MCF 10A (cell line): ENCODE measurements around the gene ZNF862. TPM values are rescaled to one million over a fixed set of nuclear protein-coding genes. Genes with fewer than 3 reads are reported as not detected.

Experiments
- BruUV-seq: library from RNA; stranded (reverse); fragments of 400-500 nt; replicated peaks from 2 replicates; lab custom pipeline; 2021; lab: Mats Ljungman, UMichigan
- CTCF ChIA-PET: fragments of 300-600 bp; sonication (Branson Sonifier 250); formaldehyde crosslinking; extraction: SDS; loops from one replicate; lab custom pipeline; 2021; ENCODE audit warnings: antibody characterized with exemption, inconsistent platforms; lab: Yijun Ruan, JAX
- POLR2A ChIA-PET: fragments of 300-600, 350-650 bp; sonication (Branson Sonifier 250); formaldehyde crosslinking; extraction: SDS; loops from one replicate; lab custom pipeline; 2020; ENCODE audit warnings: antibody characterized with exemption, inconsistent platforms; lab: Yijun Ruan, JAX
- DNase-seq: peaks from one replicate; pipeline ENCODE4 v3.0.0-alpha.2; 2018; ENCODE audit not compliant: unreplicated experiment
- H3K27ac Mint-ChIP-seq: one replicate; pipeline ENCODE4 v1.8.0; 2022; ENCODE audit warnings: mild to moderate bottlenecking, low read depth, mixed read lengths; ENCODE audit not compliant: unreplicated experiment
- H3K27me3 Mint-ChIP-seq: one replicate; pipeline ENCODE4 v1.8.0; 2022; ENCODE audit warnings: mixed read lengths; ENCODE audit not compliant: insufficient read depth, unreplicated experiment
- H3K36me3 Mint-ChIP-seq: one replicate; pipeline ENCODE4 v1.8.0; 2022; ENCODE audit warnings: mild to moderate bottlenecking, moderate library complexity, mixed read lengths; ENCODE audit not compliant: insufficient read depth, unreplicated experiment
- H3K4me1 Mint-ChIP-seq: one replicate; pipeline ENCODE4 v1.8.0; 2022; ENCODE audit warnings: mixed read lengths; ENCODE audit not compliant: insufficient read depth, unreplicated experiment
- H3K4me3 Mint-ChIP-seq: one replicate; pipeline ENCODE4 v1.8.0; 2022; ENCODE audit warnings: mild to moderate bottlenecking, moderate library complexity, mixed read lengths; ENCODE audit not compliant: unreplicated experiment
- H3K9me3 Mint-ChIP-seq: one replicate; pipeline ENCODE4 v1.8.0; 2022; ENCODE audit warnings: mixed read lengths; ENCODE audit not compliant: unreplicated experiment
- CTCF ChIP-seq: fragments of 200-600 bp; IDR thresholded peaks from one replicate; pipeline ENCODE4 v1.8.0; 2022; ENCODE audit warnings: antibody characterized with exemption, mild to moderate bottlenecking; ENCODE audit not compliant: unreplicated experiment
- intact Hi-C: fragments of 100-400 bp; cut with micrococcal nuclease; formaldehyde crosslinking; loops from 2 replicates; pipeline ENCODE4 v1.14.1; 2022
- total RNA-seq: library from RNA; stranded (reverse); gene quantifications from 2 replicates; pipeline ENCODE4 v1.2.3, GENCODE V29; 2022

Gene ZNF862
- total RNA-seq, 1 experiment from 2014 or later: 17.4 TPM

GRCh38 chr7:149802966-149803365, 35.2 kb upstream of the ZNF862 start:
- no peaks in the 10 kb centered on the region for H3K9me3 Mint-ChIP-seq
- no peaks in the 10 kb centered on the region for H3K4me1 Mint-ChIP-seq
- no peak for DNase-seq
- peaks cover 33% of the 10 kb centered on the region for H3K27me3 Mint-ChIP-seq
- POLR2A ChIA-PET: no interaction called here
- H3K27ac Mint-ChIP-seq: no peak overlapping the region
- BruUV-seq: no TSS peak
- no peaks in the 10 kb centered on the region for H3K36me3 Mint-ChIP-seq
- H3K4me3 Mint-ChIP-seq: no peak overlapping the region
- no peak for TF ChIP-seq CTCF
- intact Hi-C loops: no loop called here
- CTCF ChIA-PET: no interaction called here

GRCh38 chr7:149803551-149804074, 34.6 kb upstream of the ZNF862 start:
- CTCF ChIA-PET: interaction anchor here (0.6 kb wide), 1 partner anchor 1145 kb away, joined by 3 read pairs; no protein-coding TSS in a partner anchor
- POLR2A ChIA-PET: no interaction called here
- Mint-ChIP-seq H3K9me3 (no peaks in the 10 kb centered on the region), H3K27ac (no peak overlapping the region), H3K36me3 (no peaks in the 10 kb centered on the region), H3K4me1 (no peaks in the 10 kb centered on the region), H3K27me3 (peaks cover 36% of the 10 kb centered on the region), H3K4me3 (no peak overlapping the region)
- intact Hi-C loops: no loop called here
- no peak for TF ChIP-seq CTCF
- BruUV-seq: no TSS peak
- no peak for DNase-seq

- BruUV-seq: no TSS peak
- no peak overlapping the region for H3K27ac Mint-ChIP-seq
- no peaks in the 10 kb centered on the region for H3K36me3 Mint-ChIP-seq
- no peak for TF ChIP-seq CTCF
- H3K4me3 Mint-ChIP-seq: no peak overlapping the region
- no peaks in the 10 kb centered on the region for H3K4me1 Mint-ChIP-seq
- intact Hi-C loops: no loop called here
- no peaks in the 10 kb centered on the region for H3K9me3 Mint-ChIP-seq
- peaks cover 36% of the 10 kb centered on the region for H3K27me3 Mint-ChIP-seq
- no peak for DNase-seq
- CTCF ChIA-PET: no interaction called here
- POLR2A ChIA-PET: no interaction called here
These were observed 34.1 kb upstream of the ZNF862 start for GRCh38 chr7:149804106-149804505.

- no peaks in the 10 kb centered on the region for H3K36me3 Mint-ChIP-seq
- ChIA-PET CTCF (interaction anchor here (0.6 to 3.1 kb wide), 21 partner anchors 10 to 1240 kb away, joined by 3 to 19 read pairs (median 3); no protein-coding TSS in a partner anchor), POLR2A (no interaction called here)
- peaks cover 36% of the 10 kb centered on the region for H3K27me3 Mint-ChIP-seq
- no peak overlapping the region for H3K27ac Mint-ChIP-seq
- H3K4me1 Mint-ChIP-seq: no peaks in the 10 kb centered on the region
- intact Hi-C loops: loop anchor here (5.0 kb wide), 1 partner anchor 471 kb away; no protein-coding TSS in a partner anchor
- DNase-seq: no peak
- H3K4me3 Mint-ChIP-seq: no peak overlapping the region
- H3K9me3 Mint-ChIP-seq: no peaks in the 10 kb centered on the region
- no peak for TF ChIP-seq CTCF
- BruUV-seq: no TSS peak
These were observed 31.4 kb upstream of the ZNF862 start for GRCh38 chr7:149806726-149807125.
